KBM-7 (cell line): ENCODE measurements around the gene FCAR.
"Not testable (repeated sequence)": the region's sequence is repeated elsewhere in the genome, so short reads cannot be mapped to it uniquely, and the experiment has no call there.

Experiments used
- DNase-seq: peaks from one replicate; pipeline ENCODE4 v3.0.0-alpha.2; 2015
- in situ Hi-C: fragments of 300-500 bp; cut with MboI; formaldehyde crosslinking; loops from 2 replicates; pipeline ENCODE4 v1.14.3; 2020; ENCODE audit warnings: low sequenced_read_pairs, low pct_unique_long_range_greater_than_20kb, mixed read lengths

Gene FCAR

GRCh38 chr19:54923276-54923675 lies 49.2 kb downstream of the FCAR start:
- DNase-seq, result no peak
- in situ Hi-C loops, result no loop called here

- in situ Hi-C loops, result no loop called here
- peak; percentile 34 for DNase-seq
Measured at GRCh38 chr19:54928299-54928698, 54.3 kb downstream of the FCAR start.

- no peak for DNase-seq
- in situ Hi-C loops, result no loop called here
Measured at GRCh38 chr19:54937926-54938325, 63.9 kb downstream of the FCAR start.

DNA sequence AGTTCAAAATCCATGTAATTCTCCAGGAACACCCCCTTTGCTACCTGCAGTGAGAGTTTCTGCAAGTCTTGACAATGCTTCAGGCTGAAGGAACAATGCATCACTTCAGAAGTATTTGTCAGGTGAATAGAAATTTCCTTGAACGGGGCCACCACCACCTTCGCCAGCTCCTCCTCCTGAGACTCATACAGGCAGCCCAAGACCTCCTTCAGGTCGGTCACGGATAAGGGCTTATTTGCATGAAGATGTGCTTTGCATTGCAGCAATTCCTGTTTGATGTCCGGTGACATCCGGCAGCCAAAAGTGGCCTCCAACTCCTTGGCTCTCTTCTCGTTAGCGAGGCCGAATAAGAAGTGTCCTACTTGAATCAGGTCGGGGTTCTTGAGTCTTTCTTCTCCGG lies 64.9 kb downstream of the FCAR start:
- in situ Hi-C loops, result no loop called here

DNA sequence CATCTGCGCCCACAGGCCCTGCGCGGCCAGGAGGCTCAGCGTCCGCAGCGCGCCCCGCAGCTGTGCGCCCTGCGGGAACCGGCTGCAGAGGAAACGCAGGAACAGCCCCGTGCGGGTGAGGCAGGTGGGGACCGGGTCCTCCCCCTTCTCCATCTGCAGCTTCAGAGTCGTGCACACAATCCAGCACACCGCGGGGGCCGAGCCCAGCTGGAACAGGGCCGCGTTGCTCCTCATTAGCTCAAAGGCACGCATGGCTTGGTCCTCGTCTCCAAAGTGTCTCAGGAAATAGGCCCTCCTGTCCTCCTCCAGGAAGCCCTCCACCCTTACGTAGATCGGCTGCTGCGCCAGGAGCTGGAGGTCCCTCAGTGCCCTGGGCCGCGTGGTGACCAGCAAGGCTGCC lies 65.5 kb downstream of the FCAR start:
- in situ Hi-C loops, DNase-seq: not testable (repeated sequence)

More for the DNA sequence above, 64.9 kb downstream of the FCAR start:
- DNase-seq, result no peak
